ENCODE data around the gene COL4A6. TPM values are rescaled to one million over a fixed set of nuclear protein-coding genes. Genes with fewer than 3 reads are reported as not detected.

Gene COL4A6
- total RNA-seq, 1 donor from 2014 or later, result 10.3 TPM

GRCh38 chrX:108198420-108198819 is 239.8 kb downstream of the COL4A6 start:
- TF ChIP-seq CTCF (IDR thresholded peaks at IDR 0.05), result no peak
- TF ChIP-seq POLR2A (IDR thresholded peaks at IDR 0.05), result no peak
- TF ChIP-seq POLR2AphosphoS5 (IDR thresholded peaks at IDR 0.05; ENCODE audit: insufficient read depth in 1 of 2, low read depth in 1 of 2), result no peak
- H3K36me3 ChIP-seq, result no peaks in the 10 kb centered on the region
- peak in 1 of 2 donors; percentile 91 for DNase-seq (ENCODE audit: extremely low spot score in 2 of 2)
- no peaks in the 10 kb centered on the region for H3K9me3 ChIP-seq
- H3K4me1 ChIP-seq, result no peaks in the 10 kb centered on the region
- H3K4me3 ChIP-seq, result no peak overlapping the region
- H3K27ac ChIP-seq, result peak overlapping the region; percentile 38
- no peaks in the 10 kb centered on the region for H3K27me3 ChIP-seq
- intact Hi-C loops (cut with DNase I), result no loop called here

GRCh38 chrX:108186811-108187210 is 251.4 kb downstream of the COL4A6 start:
- no peak overlapping the region for H3K27ac ChIP-seq
- DNase-seq (ENCODE audit: extremely low spot score in 2 of 2), result no peak
- intact Hi-C loops (cut with DNase I), result no loop called here
- H3K36me3 ChIP-seq, result no peaks in the 10 kb centered on the region
- no peak overlapping the region for H3K4me3 ChIP-seq
- no peaks in the 10 kb centered on the region for H3K27me3 ChIP-seq
- H3K9me3 ChIP-seq, result no peaks in the 10 kb centered on the region
- H3K4me1 ChIP-seq, result no peaks in the 10 kb centered on the region
- TF ChIP-seq POLR2A (IDR thresholded peaks at IDR 0.05), result no peak
- no peak for TF ChIP-seq POLR2AphosphoS5 (IDR thresholded peaks at IDR 0.05; ENCODE audit: insufficient read depth in 1 of 2, low read depth in 1 of 2)
- TF ChIP-seq CTCF (IDR thresholded peaks at IDR 0.05), result no peak

GRCh38 chrX:108178143-108178498 is 260.1 kb downstream of the COL4A6 start:
- Histone ChIP-seq H3K27ac (no peak overlapping the region), H3K4me3 (no peak overlapping the region), H3K27me3 (no peaks in the 10 kb centered on the region), H3K36me3 (no peaks in the 10 kb centered on the region), H3K4me1 (no peaks in the 10 kb centered on the region), H3K9me3 (no peaks in the 10 kb centered on the region)
- intact Hi-C loops (cut with DNase I), result no loop called here
- peak in 1 of 2 donors; percentile 84 for DNase-seq (ENCODE audit: extremely low spot score in 2 of 2)
- no peak for TF ChIP-seq POLR2A (IDR thresholded peaks at IDR 0.05)

- no peak overlapping the region for H3K27ac ChIP-seq
- intact Hi-C loops (cut with DNase I), result no loop called here
Observed at GRCh38 chrX:108177351-108178142, 260.7 kb downstream of the COL4A6 start.

GRCh38 chrX:108173874-108174273 is 264.3 kb downstream of the COL4A6 start:
- no peaks in the 10 kb centered on the region for H3K27me3 ChIP-seq

More at GRCh38 chrX:108177351-108178142, 260.7 kb downstream of the COL4A6 start:
- DNase-seq (ENCODE audit: extremely low spot score in 2 of 2), result no peak
- H3K27me3 ChIP-seq, result no peaks in the 10 kb centered on the region
- no peak overlapping the region for H3K4me3 ChIP-seq
- H3K4me1 ChIP-seq, result no peaks in the 10 kb centered on the region
- TF ChIP-seq POLR2AphosphoS5 (IDR thresholded peaks at IDR 0.05; ENCODE audit: insufficient read depth in 1 of 2, low read depth in 1 of 2) (no peak), POLR2A (IDR thresholded peaks at IDR 0.05) (no peak), CTCF (IDR thresholded peaks at IDR 0.05) (no peak)
- no peaks in the 10 kb centered on the region for H3K36me3 ChIP-seq
- H3K9me3 ChIP-seq, result no peaks in the 10 kb centered on the region

More at GRCh38 chrX:108173874-108174273, 264.3 kb downstream of the COL4A6 start:
- TF ChIP-seq POLR2AphosphoS5 (IDR thresholded peaks at IDR 0.05; ENCODE audit: insufficient read depth in 1 of 2, low read depth in 1 of 2) (no peak), CTCF (IDR thresholded peaks at IDR 0.05) (no peak), POLR2A (IDR thresholded peaks at IDR 0.05) (no peak)
- intact Hi-C loops (cut with DNase I), result no loop called here
- Histone ChIP-seq H3K9me3 (no peaks in the 10 kb centered on the region), H3K4me3 (no peak overlapping the region), H3K36me3 (no peaks in the 10 kb centered on the region), H3K27ac (no peak overlapping the region), H3K4me1 (no peaks in the 10 kb centered on the region)
- peak in 1 of 2 donors; percentile 61 for DNase-seq (ENCODE audit: extremely low spot score in 2 of 2)

Measured in vagina (tissue), 2 donors.